H1 (cell line): ENCODE data around the gene OLFM1. TPM values are rescaled to one million over a fixed set of nuclear protein-coding genes. Genes with fewer than 3 reads are reported as not detected.

ENCODE experiments used
- CTCF ChIA-PET: fragments of 300-600 bp; sonication (Branson Sonifier 250); formaldehyde crosslinking; loops from one replicate; lab custom pipeline; 2021; ENCODE audit not compliant: partially characterized antibody; lab: Charles Lee
- POLR2A ChIA-PET: fragments of 300-600 bp; sonication (Branson Sonifier 250); formaldehyde crosslinking; loops from one replicate; lab custom pipeline; 2021; ENCODE audit warnings: inconsistent platforms; ENCODE audit not compliant: partially characterized antibody; lab: Charles Lee
- DNase-seq, 2 experiments: peaks; one replicate each; pipeline versions ENCODE4 v3.0.0 to v3.0.0-alpha.2; 2010 to 2022; ENCODE audit warnings: low spot score in 2 of 2, low read depth in 1 of 2, mixed read lengths in 1 of 2
- FAIRE-seq: peaks from 2 replicates; lab custom pipeline; 2011; peaks lifted over from hg19 to GRCh38; lab: Jason Lieb, UNC
- H2AFZ ChIP-seq: 2 replicates; pipeline ENCODE4 v1.8.1; 2012; ENCODE audit warnings: low read length, inconsistent platforms
- H2AK5ac ChIP-seq: 2 replicates; pipeline ENCODE4 v1.6.1; 2013; ENCODE audit warnings: low read depth, low read length
- H2BK120ac ChIP-seq: replicated peaks from 2 replicates; pipeline ENCODE3; 2013; ENCODE audit warnings: low read depth, low read length, inconsistent platforms
- H2BK12ac ChIP-seq: 2 replicates; pipeline ENCODE4 v1.6.1; 2013; ENCODE audit warnings: low read depth, low read length
- H2BK15ac ChIP-seq: 2 replicates; pipeline ENCODE4 v1.6.1; 2013; ENCODE audit warnings: low read length
- H2BK20ac ChIP-seq: 2 replicates; pipeline ENCODE4 v1.6.1; 2013; ENCODE audit warnings: low read length
- H2BK5ac ChIP-seq: 2 replicates; pipeline ENCODE4 v1.6.1; 2013; ENCODE audit warnings: low read depth, low read length
- H3K14ac ChIP-seq: 2 replicates; pipeline ENCODE4 v1.6.1; 2013; ENCODE audit warnings: inconsistent platforms; ENCODE audit not compliant: insufficient read length
- H3K18ac ChIP-seq: 2 replicates; pipeline ENCODE4 v1.6.1; 2013; ENCODE audit warnings: low read length; ENCODE audit errors: extremely low read depth
- H3K23ac ChIP-seq: 2 replicates; pipeline ENCODE4 v1.6.1; 2013; ENCODE audit warnings: inconsistent platforms; ENCODE audit not compliant: insufficient read length
- H3K23me2 ChIP-seq: 2 replicates; pipeline ENCODE4 v1.6.1; 2013; ENCODE audit warnings: low read depth, low read length
- H3K27ac ChIP-seq: 2 replicates; pipeline ENCODE4 v1.6.1; 2011; ENCODE audit warnings: low read depth, low read length, inconsistent platforms
- H3K27me3 ChIP-seq, 4 experiments: replicated peaks in 1 of 4; 1 replicate in 1 of 4; 2 replicates in 3 of 4; pipeline versions ENCODE4 v1.6.1 to v1.8.1; 2011 to 2013; ENCODE audit warnings: low read length in 3 of 4, mild to moderate bottlenecking in 3 of 4, inconsistent platforms in 2 of 4, mixed read lengths in 2 of 4, moderate library complexity in 1 of 4; ENCODE audit not compliant: control insufficient read depth in 3 of 4, insufficient read depth in 3 of 4; ENCODE audit errors: extremely low read depth in 1 of 4
- H3K36me3 ChIP-seq, 4 experiments: 2 replicates each; pipeline versions ENCODE4 v1.6.1 to v1.8.1; 2011 to 2013; ENCODE audit warnings: mild to moderate bottlenecking in 4 of 4, low read length in 3 of 4, moderate library complexity in 2 of 4, control low read depth in 1 of 4, inconsistent platforms in 1 of 4; ENCODE audit not compliant: insufficient read depth in 4 of 4, control insufficient read depth in 2 of 4
- H3K4ac ChIP-seq: replicated peaks from 2 replicates; pipeline ENCODE3; 2013; ENCODE audit warnings: low read length, low read depth, mixed read lengths, inconsistent platforms; ENCODE audit not compliant: insufficient read length
- H3K4me1 ChIP-seq, 4 experiments: replicated peaks in 1 of 4; 1 replicate in 1 of 4; 2 replicates in 3 of 4; pipeline versions ENCODE4 v1.6.1 to v1.8.1; 2011 to 2013; ENCODE audit warnings: low read length in 3 of 4, inconsistent platforms in 2 of 4, mixed read lengths in 1 of 4; ENCODE audit not compliant: insufficient read depth in 4 of 4, control insufficient read depth in 3 of 4
- H3K4me2 ChIP-seq, 2 experiments: 2 replicates each; pipeline versions ENCODE4 v1.6.1 to v1.8.1; 2011 to 2013; ENCODE audit warnings: low read depth in 2 of 2, low read length in 2 of 2, control low read depth in 1 of 2, inconsistent platforms in 1 of 2, mild to moderate bottlenecking in 1 of 2; ENCODE audit not compliant: insufficient read depth in 1 of 2
- H3K4me3 ChIP-seq, 4 experiments: fragments of 200-600, 300-600 bp in 1 of 4; sonication (generic), shearing (Covaris generic), sonication (Bioruptor Twin) in 1 of 4; 2 replicates each; pipeline versions ENCODE4 v1.5.1 to v1.8.1; 2011 to 2016; ENCODE audit warnings: low read length in 4 of 4, low read depth in 3 of 4, control low read depth in 2 of 4, inconsistent platforms in 2 of 4, mild to moderate bottlenecking in 2 of 4, mixed read lengths in 1 of 4, moderate library complexity in 1 of 4; ENCODE audit not compliant: insufficient read depth in 2 of 4; ENCODE audit errors: extremely low read depth in 1 of 4
- H3K56ac ChIP-seq: replicated peaks from 2 replicates; pipeline ENCODE3; 2013; ENCODE audit warnings: low read depth, mild to moderate bottlenecking, mixed read lengths, low read length, inconsistent platforms; ENCODE audit not compliant: insufficient read length
- H3K79me1 ChIP-seq: 2 replicates; pipeline ENCODE4 v1.6.1; 2013; ENCODE audit warnings: low read depth, low read length, control low read depth
- H3K79me2 ChIP-seq, 2 experiments: 2 replicates each; pipeline versions ENCODE4 v1.6.1 to v1.8.1; 2012 to 2013; ENCODE audit warnings: low read length in 2 of 2, mild to moderate bottlenecking in 2 of 2, inconsistent platforms in 1 of 2; ENCODE audit not compliant: insufficient read depth in 2 of 2, control insufficient read depth in 1 of 2
- H3K9ac ChIP-seq, 4 experiments: replicated peaks in 1 of 4; 1 replicate in 1 of 4; 2 replicates in 3 of 4; pipeline versions ENCODE4 v1.6.1 to v1.8.1; 2011 to 2013; ENCODE audit warnings: low read depth in 3 of 4, low read length in 3 of 4, control low read depth in 2 of 4, mild to moderate bottlenecking in 2 of 4, moderate library complexity in 2 of 4, inconsistent platforms in 1 of 4; ENCODE audit errors: extremely low read depth in 1 of 4
- H3K9me3 ChIP-seq, 2 experiments: 2 replicates each; pipeline versions ENCODE4 v1.6.1 to v1.8.1; 2012 to 2013; ENCODE audit warnings: mild to moderate bottlenecking in 2 of 2, moderate library complexity in 2 of 2, control low read depth in 1 of 2, inconsistent platforms in 1 of 2, low read depth in 1 of 2, low read length in 1 of 2, mixed read lengths in 1 of 2; ENCODE audit not compliant: insufficient read depth in 2 of 2
- H4K20me1 ChIP-seq, 2 experiments: replicated peaks in 1 of 2; 2 replicates each; pipeline versions ENCODE3 to v1.8.1; 2011 to 2013; ENCODE audit warnings: inconsistent platforms in 2 of 2, low read length in 2 of 2, mild to moderate bottlenecking in 1 of 2; ENCODE audit not compliant: insufficient read depth in 2 of 2, control insufficient read depth in 1 of 2
- H4K5ac ChIP-seq: 2 replicates; pipeline ENCODE4 v1.6.1; 2013; ENCODE audit warnings: low read length, low read depth, mixed read lengths, inconsistent platforms; ENCODE audit not compliant: insufficient read length
- H4K8ac ChIP-seq: 2 replicates; pipeline ENCODE4 v1.8.0; 2013; ENCODE audit warnings: mild to moderate bottlenecking, moderate library complexity, low read length, inconsistent platforms; ENCODE audit not compliant: insufficient read depth; ENCODE audit errors: extremely low read depth
- H4K91ac ChIP-seq: replicated peaks from 2 replicates; pipeline ENCODE3; 2013; ENCODE audit warnings: low read length, mixed read lengths, inconsistent platforms; ENCODE audit not compliant: insufficient read length
- BRCA1 ChIP-seq: IDR thresholded peaks from 2 replicates; pipeline ENCODE4 v1.6.1; 2012; ENCODE audit warnings: low read depth, low read length, improper control_type of control experiment
- CBX5 ChIP-seq: fragments of 300-800, 300-1000 bp; sonication (generic); IDR thresholded peaks from 2 replicates; pipeline ENCODE4 v1.7.1; 2016; ENCODE audit warnings: antibody characterized with exemption, low read length, low read depth
- GABPA ChIP-seq: IDR thresholded peaks from 2 replicates; pipeline ENCODE4 v1.6.1; 2011; ENCODE audit warnings: mild to moderate bottlenecking, low read length, moderate library complexity, borderline replicate concordance; ENCODE audit not compliant: insufficient read depth
- NANOG ChIP-seq: IDR thresholded peaks from 2 replicates; pipeline ENCODE4 v1.6.1; 2011; ENCODE audit warnings: low read length, low read depth, mild to moderate bottlenecking, inconsistent platforms; ENCODE audit not compliant: insufficient read depth, poor library complexity, severe bottlenecking
- NRF1 ChIP-seq: IDR thresholded peaks from 2 replicates; pipeline ENCODE4 v1.6.1; 2011; ENCODE audit warnings: mild to moderate bottlenecking, low read depth, low read length, improper control_type of control experiment
- PHF8 ChIP-seq: fragments of 200-600 bp; sonication (generic); conservative IDR thresholded peaks from 2 replicates; pipeline ENCODE4 v1.7.1; 2012; ENCODE audit warnings: low read depth, mild to moderate bottlenecking, inconsistent platforms, low read length, moderate library complexity
- SP2 ChIP-seq: IDR thresholded peaks from 2 replicates; pipeline ENCODE4 v1.6.1; 2012; ENCODE audit warnings: mild to moderate bottlenecking, low read length, inconsistent platforms
- SRF ChIP-seq: IDR thresholded peaks from 2 replicates; pipeline ENCODE4 v1.6.1; 2011; ENCODE audit warnings: mild to moderate bottlenecking, low read depth, low read length, moderate library complexity
- TCF12 ChIP-seq: IDR thresholded peaks from 2 replicates; pipeline ENCODE4 v1.6.1; 2011; ENCODE audit warnings: low read depth, mild to moderate bottlenecking, low read length
- TEAD4 ChIP-seq: IDR thresholded peaks from 2 replicates; pipeline ENCODE4 v1.6.1; 2012; ENCODE audit warnings: low read depth, low read length, inconsistent platforms, mixed read lengths
- USF2 ChIP-seq: IDR thresholded peaks from 2 replicates; pipeline ENCODE4 v1.6.1; 2011; ENCODE audit warnings: low read length, improper control_type of control experiment
- WGBS, 2 experiments: shearing (Covaris generic) in 1 of 2; methylation state at CpG; one replicate each; pipeline versions ENCODE4 v1.1.6 to v1.1.7; 2013 to 2015; ENCODE audit warnings: low lambda C conversion rate in 2 of 2, mixed read lengths in 2 of 2, inconsistent platforms in 1 of 2, low coverage in 1 of 2, missing lambda C conversion rate in 1 of 2; ENCODE audit not compliant: insufficient replicate concordance in 2 of 2, insufficient coverage in 1 of 2, insufficient read length in 1 of 2; ENCODE audit errors: extremely low coverage in 1 of 2, missing lambda C conversion rate in 1 of 2; 5-methylcytosine and 5-hydroxymethylcytosine counted together
- polyA plus RNA-seq, 7 experiments: library from polyadenylated mRNA; depleted of rRNA in 3 of 7; stranded (reverse) in 5 of 7; unstranded in 2 of 7; fragments of >200 nt in 5 of 7; fragments of 200-250 nt in 2 of 7; gene quantifications; 1 replicate in 5 of 7; 2 replicates in 1 of 7; 4 replicates in 1 of 7; pipeline versions ENCODE4 v1.2.1 to v1.2.3, GENCODE V29; 2011 to 2013; ENCODE audit warnings: missing spikeins in 2 of 7, mixed read lengths in 2 of 7
- total RNA-seq: library from RNA; stranded (reverse); fragmentation: NEBNext Ultra II Directional; extraction: Animal tissue kit (Norgen Biotek cat#: 25700); gene quantifications from 2 replicates; pipeline ENCODE4 v1.2.1, GENCODE V29; 2021

OLFM1 gene
- total and polyA plus RNA-seq, 2 of the 8 experiments (the other 6 are each of a cell fraction or from before 2014, with no cell fraction given) = 53.0 to 53.4 TPM

DNA sequence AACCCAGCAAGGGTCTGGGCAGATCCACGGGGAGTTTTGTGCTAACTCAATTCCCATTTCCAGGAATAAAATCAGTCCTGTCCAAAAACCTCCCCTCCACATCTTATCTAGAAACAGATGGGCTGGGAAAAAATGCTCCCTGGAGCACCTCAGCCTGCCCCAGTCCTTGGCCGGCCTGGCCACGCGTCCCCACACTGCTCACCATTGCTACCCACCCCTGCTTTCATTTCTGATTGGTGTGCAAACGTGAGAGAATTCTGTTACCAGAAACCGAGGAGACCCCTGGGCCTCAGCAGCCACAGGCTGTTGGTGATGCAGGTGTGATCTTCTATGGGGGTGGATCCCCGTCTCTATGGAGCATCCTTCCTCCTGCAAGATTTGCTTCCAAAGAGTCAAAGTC, 38.0 kb upstream of the OLFM1 start:
- Histone ChIP-seq H2AK5ac (no peak overlapping the region), H3K9me3 (peaks cover 0 to 4% of the 10 kb centered on the region in 2 experiments; a peak in 1 of 4 replicates), H4K5ac (no peak overlapping the region), H3K4me2 (no peak overlapping the region), H3K14ac (no peak overlapping the region), H2BK12ac (no peak overlapping the region), H2BK5ac (no peak overlapping the region), H3K4me1 (no peaks in the 10 kb centered on the region), H2BK120ac (no peak overlapping the region), H4K8ac (no peak overlapping the region), H3K4ac (no peak overlapping the region), H3K36me3 (no peaks in the 10 kb centered on the region), H2AFZ (no peak overlapping the region), H3K9ac (no peak overlapping the region), H4K91ac (no peak overlapping the region), H3K4me3 (no peak overlapping the region), H3K79me2 (no peaks in the 10 kb centered on the region), H3K18ac (no peak overlapping the region), H3K23me2 (no peaks in the 10 kb centered on the region), H3K27me3 (no peaks in the 10 kb centered on the region), H2BK15ac (no peak overlapping the region), H3K23ac (no peak overlapping the region), H4K20me1 (no peaks in the 10 kb centered on the region), H3K79me1 (no peaks in the 10 kb centered on the region), H3K27ac (no peak overlapping the region), H3K56ac (no peak overlapping the region), H2BK20ac (no peak overlapping the region)
- TF ChIP-seq BRCA1 (no peak), PHF8 (no peak), SP2 (no peak), GABPA (no peak), USF2 (no peak), CBX5 (no peak), NANOG (no peak), SRF (no peak), TEAD4 (no peak), TCF12 (no peak), NRF1 (no peak)
- no peak for FAIRE-seq
- WGBS, 2 experiments = 88% methylated on average over 6 of the region's 7 CpGs; no CpG with 5 or more reads in 1 of the 2 experiments
- CTCF ChIA-PET = no interaction called here
- no peak for DNase-seq
- POLR2A ChIA-PET = no interaction called here
